Endothelial cell of umbilical vein (primary cell): ENCODE results near the gene AP5S1. TPM values are rescaled to one million over a fixed set of nuclear protein-coding genes. Genes with fewer than 3 reads are reported as not detected.

Experiments used
- BruUV-seq: library from RNA; stranded (reverse); fragments of 400-500 nt; replicated peaks from 2 replicates; lab custom pipeline; 2021; lab: Mats Ljungman, UMichigan
- CTCF ChIA-PET: fragments of 300-600, 350-600 bp; sonication (Branson Sonifier 250); formaldehyde crosslinking; loops from one replicate; lab custom pipeline; 2021; ENCODE audit warnings: antibody characterized with exemption, inconsistent platforms; lab: Charles Lee
- POLR2A ChIA-PET: fragments of 300-600, 350-600 bp; sonication (Branson Sonifier 250); formaldehyde crosslinking; loops from one replicate; lab custom pipeline; 2021; ENCODE audit warnings: antibody characterized with exemption, inconsistent platforms; lab: Charles Lee
- DNase-seq: peaks from one replicate; pipeline ENCODE4 v3.0.0-alpha.2; 2011; ENCODE audit warnings: low read depth, low spot score
- FAIRE-seq: peaks from 2 replicates; lab custom pipeline; 2011; peaks lifted over from hg19 to GRCh38; lab: Jason Lieb, UNC
- H2AFZ ChIP-seq: 2 replicates; pipeline ENCODE4 v1.6.0; 2012; ENCODE audit warnings: low read depth, low read length, control low read depth, inconsistent platforms
- H3K27ac ChIP-seq: 2 replicates; pipeline ENCODE4 v1.5.1; 2011; ENCODE audit warnings: low read depth, mild to moderate bottlenecking, control low read depth, low read length, moderate library complexity; ENCODE audit not compliant: insufficient read depth
- H3K27me3 ChIP-seq, 2 experiments: 2 replicates each; pipeline versions ENCODE4 v1.6.0 to v1.6.1; 2011; ENCODE audit warnings: low read length in 2 of 2, mixed read lengths in 1 of 2; ENCODE audit not compliant: control insufficient read depth in 2 of 2, insufficient read depth in 2 of 2
- H3K36me3 ChIP-seq, 2 experiments: 2 replicates in 1 of 2; 3 replicates in 1 of 2; pipeline ENCODE4 v1.5.1; 2011; ENCODE audit warnings: low read length in 2 of 2, mild to moderate bottlenecking in 1 of 2, moderate library complexity in 1 of 2; ENCODE audit not compliant: control insufficient read depth in 2 of 2, insufficient read depth in 2 of 2; ENCODE audit errors: extremely low read depth in 1 of 2
- H3K4me1 ChIP-seq: 3 replicates; pipeline ENCODE4 v1.5.1; 2011; ENCODE audit warnings: mild to moderate bottlenecking, low read length; ENCODE audit not compliant: control insufficient read depth, insufficient read depth; ENCODE audit errors: extremely low read depth
- H3K4me2 ChIP-seq: 2 replicates; pipeline ENCODE4 v1.6.1; 2011; ENCODE audit warnings: low read length, control low read depth, mixed read lengths; ENCODE audit not compliant: insufficient read depth
- H3K4me3 ChIP-seq, 3 experiments: fragments of 200-600 bp in 1 of 3; sonication (generic), shearing (Covaris generic) in 1 of 3; replicated peaks in 1 of 3; 2 replicates each; pipeline ENCODE4 v1.5.1; 2011 to 2016; ENCODE audit warnings: control low read depth in 3 of 3, low read length in 3 of 3, mild to moderate bottlenecking in 2 of 3, inconsistent platforms in 1 of 3, low read depth in 1 of 3, moderate library complexity in 1 of 3; ENCODE audit not compliant: insufficient read depth in 1 of 3
- H3K79me2 ChIP-seq: 2 replicates; pipeline ENCODE4 v1.6.0; 2012; ENCODE audit warnings: low read length, inconsistent platforms; ENCODE audit not compliant: control insufficient read depth, insufficient read depth
- H3K9ac ChIP-seq: replicated peaks from 2 replicates; pipeline ENCODE3; 2011; ENCODE audit warnings: low read length, control low read depth; ENCODE audit not compliant: insufficient read depth; ENCODE audit errors: extremely low read depth
- H3K9me1 ChIP-seq: replicated peaks from 3 replicates; pipeline ENCODE4 v1.6.0; 2011; ENCODE audit warnings: mild to moderate bottlenecking, low read length; ENCODE audit not compliant: control insufficient read depth, insufficient read depth; ENCODE audit errors: extremely low read depth
- H3K9me3 ChIP-seq: replicated peaks from 2 replicates; pipeline ENCODE4 v1.5.1; 2012; ENCODE audit warnings: low read length, inconsistent platforms; ENCODE audit not compliant: control insufficient read depth, insufficient read depth
- H4K20me1 ChIP-seq: replicated peaks from 2 replicates; pipeline ENCODE3; 2011; ENCODE audit warnings: mild to moderate bottlenecking, low read length; ENCODE audit not compliant: control insufficient read depth, insufficient read depth; ENCODE audit errors: extremely low read depth
- EZH2 ChIP-seq: IDR thresholded peaks from 2 replicates; pipeline ENCODE4 v1.6.1; 2012; ENCODE audit warnings: borderline replicate concordance, low read depth, mild to moderate bottlenecking, moderate library complexity, low read length, inconsistent platforms; ENCODE audit not compliant: severe bottlenecking
- FOS ChIP-seq: IDR thresholded peaks from 2 replicates; pipeline ENCODE4 v1.6.1; 2011; ENCODE audit warnings: mild to moderate bottlenecking, low read length, moderate library complexity, borderline replicate concordance; ENCODE audit not compliant: insufficient read depth
- GATA2 ChIP-seq: IDR thresholded peaks from 2 replicates; pipeline ENCODE4 v1.7.0; 2011; ENCODE audit warnings: low read depth, mild to moderate bottlenecking, moderate library complexity, mixed read lengths, low read length; ENCODE audit not compliant: insufficient read length, insufficient read depth
- JUN ChIP-seq: IDR thresholded peaks from 2 replicates; pipeline ENCODE4 v1.6.1; 2011; ENCODE audit warnings: borderline replicate concordance, low read depth; ENCODE audit not compliant: insufficient read length, insufficient read depth
- MAX ChIP-seq: IDR thresholded peaks from 2 replicates; pipeline ENCODE4 v1.6.1; 2011; ENCODE audit not compliant: insufficient read depth, insufficient read length
- MYC ChIP-seq: IDR thresholded peaks from one replicate; pipeline ENCODE4 v1.6.1; 2011; ENCODE audit warnings: mild to moderate bottlenecking, low read depth, low read length
- POLR2A ChIP-seq: IDR thresholded peaks from 2 replicates; pipeline ENCODE4 v1.6.1; 2012; ENCODE audit warnings: low read depth, mild to moderate bottlenecking, control low read depth, low read length
- POLR2AphosphoS5 ChIP-seq: IDR thresholded peaks from 2 replicates; pipeline ENCODE4 v1.6.1; 2012; ENCODE audit warnings: low read depth, mild to moderate bottlenecking, control low read depth, low read length, moderate library complexity; ENCODE audit not compliant: insufficient read depth
- dilution Hi-C: fragments of 300-500 bp; cut with MboI; formaldehyde crosslinking; loops from one replicate; pipeline ENCODE4 v1.15.0; 2019; ENCODE audit warnings: low sequenced_read_pairs; ENCODE audit not compliant: extremely low pct_ligation_motif_present
- intact Hi-C: fragments of 100-400 bp; cut with micrococcal nuclease; formaldehyde crosslinking; loops from one replicate; pipeline ENCODE4 v1.10.0; 2022
- polyA plus RNA-seq, 4 experiments: library from polyadenylated mRNA; depleted of rRNA in 3 of 4; stranded (reverse) in 3 of 4; unstranded in 1 of 4; fragments of >200 nt; gene quantifications; 2 replicates each; pipeline versions ENCODE4 v1.2.1 to v1.2.3, GENCODE V29; 2011 to 2012; ENCODE audit warnings: missing spikeins in 1 of 4
- total RNA-seq: library from RNA; stranded (reverse); gene quantifications from 2 replicates; pipeline ENCODE4 v1.2.3, GENCODE V29; 2021
- TF ChIP-seq, protein P1 (sequence below), 2 donors: IDR thresholded peaks; 1 replicate in 1 of 2; 2 replicates in 1 of 2; pipeline ENCODE4 v1.5.1; 2011; ENCODE audit warnings: low read length in 2 of 2, mild to moderate bottlenecking in 2 of 2, moderate library complexity in 2 of 2, control low read depth in 1 of 2, inconsistent platforms in 1 of 2, low read depth in 1 of 2; ENCODE audit not compliant: insufficient read depth in 1 of 2; ENCODE audit errors: extremely low read depth in 1 of 2

The AP5S1 gene
- total and polyA plus RNA-seq, 2 donors (not counting 3 experiments of a cell fraction or from before 2014, with no cell fraction given): 15.7 to 22.0 TPM

GRCh38 chr20:3854462-3854871 is 34.1 kb downstream of the AP5S1 start:
- POLR2A ChIA-PET: interaction anchor here (0.6 to 1.0 kb wide), 3 partner anchors 9 to 73 kb away, joined by 3 to 10 read pairs (median 4); partner anchors contain the start of gene SPEF1
- BruUV-seq: no TSS peak
- dilution Hi-C loops: no loop called here

GRCh38 chr20:3857405-3857804 is 37.1 kb downstream of the AP5S1 start:
- intact Hi-C loops (no loop called here), dilution Hi-C loops (no loop called here)
- Histone ChIP-seq H3K36me3 (peaks cover 10 to 38% of the 10 kb centered on the region in 2 experiments), H3K79me2 (no peaks in the 10 kb centered on the region), H2AFZ (no peak overlapping the region), H3K4me3 (no peak overlapping the region), H3K27ac (no peak overlapping the region), H4K20me1 (no peaks in the 10 kb centered on the region), H3K9ac (no peak overlapping the region), H3K27me3 (no peaks in the 10 kb centered on the region), H3K9me3 (no peaks in the 10 kb centered on the region), H3K4me1 (no peaks in the 10 kb centered on the region), H3K4me2 (no peak overlapping the region), H3K9me1 (no peaks in the 10 kb centered on the region)
- no TSS peak for BruUV-seq
- no peak for DNase-seq
- POLR2A ChIA-PET: no interaction called here
- TF ChIP-seq EZH2 (no peak), MYC (no peak), JUN (no peak), POLR2AphosphoS5 (no peak), GATA2 (no peak), MAX (no peak), FOS (no peak), POLR2A (no peak)
- TF ChIP-seq, protein P1, sequence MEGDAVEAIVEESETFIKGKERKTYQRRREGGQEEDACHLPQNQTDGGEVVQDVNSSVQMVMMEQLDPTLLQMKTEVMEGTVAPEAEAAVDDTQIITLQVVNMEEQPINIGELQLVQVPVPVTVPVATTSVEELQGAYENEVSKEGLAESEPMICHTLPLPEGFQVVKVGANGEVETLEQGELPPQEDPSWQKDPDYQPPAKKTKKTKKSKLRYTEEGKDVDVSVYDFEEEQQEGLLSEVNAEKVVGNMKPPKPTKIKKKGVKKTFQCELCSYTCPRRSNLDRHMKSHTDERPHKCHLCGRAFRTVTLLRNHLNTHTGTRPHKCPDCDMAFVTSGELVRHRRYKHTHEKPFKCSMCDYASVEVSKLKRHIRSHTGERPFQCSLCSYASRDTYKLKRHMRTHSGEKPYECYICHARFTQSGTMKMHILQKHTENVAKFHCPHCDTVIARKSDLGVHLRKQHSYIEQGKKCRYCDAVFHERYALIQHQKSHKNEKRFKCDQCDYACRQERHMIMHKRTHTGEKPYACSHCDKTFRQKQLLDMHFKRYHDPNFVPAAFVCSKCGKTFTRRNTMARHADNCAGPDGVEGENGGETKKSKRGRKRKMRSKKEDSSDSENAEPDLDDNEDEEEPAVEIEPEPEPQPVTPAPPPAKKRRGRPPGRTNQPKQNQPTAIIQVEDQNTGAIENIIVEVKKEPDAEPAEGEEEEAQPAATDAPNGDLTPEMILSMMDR (IDR thresholded peaks at IDR 0.05; ENCODE audit: extremely low read depth in 1 of 2, insufficient read depth in 1 of 2, low read depth in 1 of 2, low read length in 2 of 2): no peak
- CTCF ChIA-PET: interaction anchor here (1.3 to 1.4 kb wide), 2 partner anchors 71 to 215 kb away, joined by 3 to 5 read pairs; partner anchors contain the start of gene CENPB
- FAIRE-seq: no peak

More at GRCh38 chr20:3854462-3854871, 34.1 kb downstream of the AP5S1 start:
- Histone ChIP-seq H3K4me3 (no peak overlapping the region), H3K9me1 (no peaks in the 10 kb centered on the region), H2AFZ (no peak overlapping the region), H3K79me2 (peaks cover 1% of the 10 kb centered on the region), H3K9me3 (no peaks in the 10 kb centered on the region), H3K27ac (no peak overlapping the region), H3K4me2 (no peak overlapping the region), H3K36me3 (peaks cover 2 to 24% of the 10 kb centered on the region in 2 experiments), H4K20me1 (no peaks in the 10 kb centered on the region), H3K9ac (no peak overlapping the region), H3K27me3 (no peaks in the 10 kb centered on the region), H3K4me1 (no peaks in the 10 kb centered on the region)
- TF ChIP-seq GATA2 (no peak), POLR2A (no peak), EZH2 (no peak), MYC (no peak)
- no peak for DNase-seq
- intact Hi-C loops: no loop called here
- FAIRE-seq: no peak
- CTCF ChIA-PET: interaction anchor here (0.6 to 7.0 kb wide), 38 partner anchors 8 to 231 kb away, joined by 3 to 70 read pairs (median 6); partner anchors contain the start of genes ADISSP, AP5S1, CDC25B and CENPB
